H1 (cell line): Measurements from ENCODE around the gene ZACN. TPM values are rescaled to one million over a fixed set of nuclear protein-coding genes. Genes with fewer than 3 reads are reported as not detected.

ENCODE experiments used
- BCL11A ChIP-seq, 2 experiments: IDR thresholded peaks; one replicate each; pipeline ENCODE4 v1.6.1; 2011; ENCODE audit warnings: low read depth in 2 of 2, low read length in 2 of 2, mild to moderate bottlenecking in 2 of 2
- CBX5 ChIP-seq: fragments of 300-800, 300-1000 bp; sonication (generic); IDR thresholded peaks from 2 replicates; pipeline ENCODE4 v1.7.1; 2016; ENCODE audit warnings: antibody characterized with exemption, low read length, low read depth
- polyA plus RNA-seq, 7 experiments: library from polyadenylated mRNA; depleted of rRNA in 3 of 7; stranded (reverse) in 5 of 7; unstranded in 2 of 7; fragments of >200 nt in 5 of 7; fragments of 200-250 nt in 2 of 7; gene quantifications; 1 replicate in 5 of 7; 2 replicates in 1 of 7; 4 replicates in 1 of 7; pipeline versions ENCODE4 v1.2.1 to v1.2.3, GENCODE V29; 2011 to 2013; ENCODE audit warnings: missing spikeins in 2 of 7, mixed read lengths in 2 of 7
- total RNA-seq: library from RNA; stranded (reverse); fragmentation: NEBNext Ultra II Directional; extraction: Animal tissue kit (Norgen Biotek cat#: 25700); gene quantifications from 2 replicates; pipeline ENCODE4 v1.2.1, GENCODE V29; 2021
- TF ChIP-seq, protein P1 (sequence below): fragments of 300-600 bp; sonication (generic); IDR thresholded peaks from 2 replicates; pipeline ENCODE4 v1.7.1; 2012; ENCODE audit warnings: low read length, moderate library complexity, mild to moderate bottlenecking, inconsistent platforms; ENCODE audit not compliant: insufficient replicate concordance

The ZACN gene
- total and polyA plus RNA-seq, 2 of the 8 experiments (the other 6 are each of a cell fraction or from before 2014, with no cell fraction given): 0.26 TPM; not detected in 1

DNA sequence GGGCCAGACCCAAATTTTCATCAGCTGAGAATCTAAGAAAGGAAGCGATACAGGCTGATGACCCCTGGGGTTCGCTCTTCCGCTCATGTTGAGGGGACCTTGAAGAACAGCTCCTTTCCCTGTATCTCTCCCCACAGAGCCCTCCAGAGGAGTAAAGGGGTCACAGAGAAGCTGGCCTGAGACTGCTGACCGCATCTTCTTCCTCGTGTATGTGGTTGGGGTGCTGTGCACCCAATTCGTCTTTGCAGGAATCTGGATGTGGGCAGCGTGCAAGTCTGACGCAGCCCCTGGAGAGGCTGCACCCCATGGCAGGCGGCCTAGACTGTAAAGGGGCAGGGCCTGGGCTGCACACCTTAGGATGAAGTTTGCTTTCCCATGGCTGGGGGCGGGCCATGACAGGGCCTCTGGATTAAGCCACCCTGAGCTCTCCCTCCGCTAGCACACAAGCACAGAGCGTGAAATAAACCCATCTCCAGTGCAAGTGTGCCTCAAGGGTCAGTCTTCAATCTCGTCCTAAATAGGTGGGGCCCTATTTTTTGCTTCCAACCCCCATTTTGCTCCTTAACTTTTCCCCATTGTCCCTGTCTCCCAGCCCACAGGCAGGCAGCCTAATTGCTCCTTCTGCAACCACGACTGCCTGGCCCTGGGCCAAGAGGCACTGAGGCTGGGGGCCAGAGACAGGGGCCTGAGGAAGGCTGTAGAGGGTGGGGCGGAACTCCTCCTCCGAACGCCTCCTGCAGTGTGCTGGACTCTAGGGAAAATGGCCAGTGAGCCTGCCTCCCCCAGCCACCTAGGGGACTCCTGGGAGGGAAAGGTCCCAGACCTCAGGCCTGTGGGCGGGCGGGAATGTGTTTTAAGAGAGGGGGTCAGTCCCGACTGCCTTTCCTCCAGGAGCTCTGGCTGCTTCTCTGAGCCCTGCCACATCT lies 3.6 kb downstream of the ZACN start (continued):
- TF ChIP-seq, protein P1, sequence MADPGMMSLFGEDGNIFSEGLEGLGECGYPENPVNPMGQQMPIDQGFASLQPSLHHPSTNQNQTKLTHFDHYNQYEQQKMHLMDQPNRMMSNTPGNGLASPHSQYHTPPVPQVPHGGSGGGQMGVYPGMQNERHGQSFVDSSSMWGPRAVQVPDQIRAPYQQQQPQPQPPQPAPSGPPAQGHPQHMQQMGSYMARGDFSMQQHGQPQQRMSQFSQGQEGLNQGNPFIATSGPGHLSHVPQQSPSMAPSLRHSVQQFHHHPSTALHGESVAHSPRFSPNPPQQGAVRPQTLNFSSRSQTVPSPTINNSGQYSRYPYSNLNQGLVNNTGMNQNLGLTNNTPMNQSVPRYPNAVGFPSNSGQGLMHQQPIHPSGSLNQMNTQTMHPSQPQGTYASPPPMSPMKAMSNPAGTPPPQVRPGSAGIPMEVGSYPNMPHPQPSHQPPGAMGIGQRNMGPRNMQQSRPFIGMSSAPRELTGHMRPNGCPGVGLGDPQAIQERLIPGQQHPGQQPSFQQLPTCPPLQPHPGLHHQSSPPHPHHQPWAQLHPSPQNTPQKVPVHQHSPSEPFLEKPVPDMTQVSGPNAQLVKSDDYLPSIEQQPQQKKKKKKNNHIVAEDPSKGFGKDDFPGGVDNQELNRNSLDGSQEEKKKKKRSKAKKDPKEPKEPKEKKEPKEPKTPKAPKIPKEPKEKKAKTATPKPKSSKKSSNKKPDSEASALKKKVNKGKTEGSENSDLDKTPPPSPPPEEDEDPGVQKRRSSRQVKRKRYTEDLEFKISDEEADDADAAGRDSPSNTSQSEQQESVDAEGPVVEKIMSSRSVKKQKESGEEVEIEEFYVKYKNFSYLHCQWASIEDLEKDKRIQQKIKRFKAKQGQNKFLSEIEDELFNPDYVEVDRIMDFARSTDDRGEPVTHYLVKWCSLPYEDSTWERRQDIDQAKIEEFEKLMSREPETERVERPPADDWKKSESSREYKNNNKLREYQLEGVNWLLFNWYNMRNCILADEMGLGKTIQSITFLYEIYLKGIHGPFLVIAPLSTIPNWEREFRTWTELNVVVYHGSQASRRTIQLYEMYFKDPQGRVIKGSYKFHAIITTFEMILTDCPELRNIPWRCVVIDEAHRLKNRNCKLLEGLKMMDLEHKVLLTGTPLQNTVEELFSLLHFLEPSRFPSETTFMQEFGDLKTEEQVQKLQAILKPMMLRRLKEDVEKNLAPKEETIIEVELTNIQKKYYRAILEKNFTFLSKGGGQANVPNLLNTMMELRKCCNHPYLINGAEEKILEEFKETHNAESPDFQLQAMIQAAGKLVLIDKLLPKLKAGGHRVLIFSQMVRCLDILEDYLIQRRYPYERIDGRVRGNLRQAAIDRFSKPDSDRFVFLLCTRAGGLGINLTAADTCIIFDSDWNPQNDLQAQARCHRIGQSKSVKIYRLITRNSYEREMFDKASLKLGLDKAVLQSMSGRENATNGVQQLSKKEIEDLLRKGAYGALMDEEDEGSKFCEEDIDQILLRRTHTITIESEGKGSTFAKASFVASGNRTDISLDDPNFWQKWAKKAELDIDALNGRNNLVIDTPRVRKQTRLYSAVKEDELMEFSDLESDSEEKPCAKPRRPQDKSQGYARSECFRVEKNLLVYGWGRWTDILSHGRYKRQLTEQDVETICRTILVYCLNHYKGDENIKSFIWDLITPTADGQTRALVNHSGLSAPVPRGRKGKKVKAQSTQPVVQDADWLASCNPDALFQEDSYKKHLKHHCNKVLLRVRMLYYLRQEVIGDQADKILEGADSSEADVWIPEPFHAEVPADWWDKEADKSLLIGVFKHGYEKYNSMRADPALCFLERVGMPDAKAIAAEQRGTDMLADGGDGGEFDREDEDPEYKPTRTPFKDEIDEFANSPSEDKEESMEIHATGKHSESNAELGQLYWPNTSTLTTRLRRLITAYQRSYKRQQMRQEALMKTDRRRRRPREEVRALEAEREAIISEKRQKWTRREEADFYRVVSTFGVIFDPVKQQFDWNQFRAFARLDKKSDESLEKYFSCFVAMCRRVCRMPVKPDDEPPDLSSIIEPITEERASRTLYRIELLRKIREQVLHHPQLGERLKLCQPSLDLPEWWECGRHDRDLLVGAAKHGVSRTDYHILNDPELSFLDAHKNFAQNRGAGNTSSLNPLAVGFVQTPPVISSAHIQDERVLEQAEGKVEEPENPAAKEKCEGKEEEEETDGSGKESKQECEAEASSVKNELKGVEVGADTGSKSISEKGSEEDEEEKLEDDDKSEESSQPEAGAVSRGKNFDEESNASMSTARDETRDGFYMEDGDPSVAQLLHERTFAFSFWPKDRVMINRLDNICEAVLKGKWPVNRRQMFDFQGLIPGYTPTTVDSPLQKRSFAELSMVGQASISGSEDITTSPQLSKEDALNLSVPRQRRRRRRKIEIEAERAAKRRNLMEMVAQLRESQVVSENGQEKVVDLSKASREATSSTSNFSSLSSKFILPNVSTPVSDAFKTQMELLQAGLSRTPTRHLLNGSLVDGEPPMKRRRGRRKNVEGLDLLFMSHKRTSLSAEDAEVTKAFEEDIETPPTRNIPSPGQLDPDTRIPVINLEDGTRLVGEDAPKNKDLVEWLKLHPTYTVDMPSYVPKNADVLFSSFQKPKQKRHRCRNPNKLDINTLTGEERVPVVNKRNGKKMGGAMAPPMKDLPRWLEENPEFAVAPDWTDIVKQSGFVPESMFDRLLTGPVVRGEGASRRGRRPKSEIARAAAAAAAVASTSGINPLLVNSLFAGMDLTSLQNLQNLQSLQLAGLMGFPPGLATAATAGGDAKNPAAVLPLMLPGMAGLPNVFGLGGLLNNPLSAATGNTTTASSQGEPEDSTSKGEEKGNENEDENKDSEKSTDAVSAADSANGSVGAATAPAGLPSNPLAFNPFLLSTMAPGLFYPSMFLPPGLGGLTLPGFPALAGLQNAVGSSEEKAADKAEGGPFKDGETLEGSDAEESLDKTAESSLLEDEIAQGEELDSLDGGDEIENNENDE: no peak
- TF ChIP-seq BCL11A (IDR thresholded peaks at IDR 0.05; ENCODE audit: low read depth in 2 of 2, low read length in 2 of 2) (no peak), CBX5 (no peak)
